Uterus (tissue), 2 donors: ENCODE measurements around the gene KIRREL3.

Experiments
- CTCF ChIP-seq, 4 experiments: fragments of 200-600 bp in 2 of 4; fragments of 450-650 bp in 2 of 4; sonication (generic) in 2 of 4; IDR thresholded peaks; one replicate each; pipeline ENCODE4 v1.5.1; 2016 to 2019; ENCODE audit warnings: antibody characterized with exemption in 4 of 4, mild to moderate bottlenecking in 2 of 4, moderate library complexity in 1 of 4
- POLR2A ChIP-seq, 2 donors: fragments of 450-650 bp; IDR thresholded peaks; one replicate each; pipeline ENCODE4 v1.6.1; 2016; ENCODE audit warnings: antibody characterized with exemption in 2 of 2, mild to moderate bottlenecking in 1 of 2, moderate library complexity in 1 of 2

GRCh38 chr11:126917531-126918204 lies 82.9 kb downstream of the KIRREL3 start:
- no peak for TF ChIP-seq CTCF (IDR thresholded peaks at IDR 0.05)
- no peak for TF ChIP-seq POLR2A (IDR thresholded peaks at IDR 0.05)
